GM18502 (cell line): Measurements from ENCODE around the gene WDR43.
"Not testable (repeated sequence)": the region's sequence is repeated elsewhere in the genome, so short reads cannot be mapped to it uniquely, and the experiment has no call there.

ENCODE experiments used
- ATAC-seq: cut with Tn5 transposase; IDR thresholded peaks from one replicate; pipeline ENCODE4 v1.9.1; 2021; ENCODE audit warnings: mild to moderate bottlenecking; ENCODE audit not compliant: unreplicated experiment, poor library complexity

Gene WDR43

DNA sequence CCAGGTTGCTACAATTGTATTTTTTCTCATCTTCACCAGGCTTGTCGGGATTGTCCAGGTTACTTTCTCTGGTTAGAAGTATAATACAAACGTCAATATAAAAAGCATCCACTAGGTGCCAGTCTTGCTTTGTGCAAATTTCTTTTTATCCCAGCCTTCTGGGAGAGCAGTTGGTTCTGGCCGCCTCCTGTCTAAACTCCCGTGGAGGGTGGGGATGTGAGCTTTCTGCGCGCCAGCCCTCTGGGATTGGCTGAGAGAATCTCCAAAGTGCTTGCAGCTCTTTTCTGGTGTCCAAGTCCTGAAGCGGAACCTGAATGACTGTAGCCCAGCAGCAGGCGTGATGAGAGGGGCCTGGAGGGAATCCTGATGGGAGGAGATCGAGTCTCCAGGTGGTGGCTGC, 64.2 kb downstream of the WDR43 start:
- ATAC-seq: no peak

DNA sequence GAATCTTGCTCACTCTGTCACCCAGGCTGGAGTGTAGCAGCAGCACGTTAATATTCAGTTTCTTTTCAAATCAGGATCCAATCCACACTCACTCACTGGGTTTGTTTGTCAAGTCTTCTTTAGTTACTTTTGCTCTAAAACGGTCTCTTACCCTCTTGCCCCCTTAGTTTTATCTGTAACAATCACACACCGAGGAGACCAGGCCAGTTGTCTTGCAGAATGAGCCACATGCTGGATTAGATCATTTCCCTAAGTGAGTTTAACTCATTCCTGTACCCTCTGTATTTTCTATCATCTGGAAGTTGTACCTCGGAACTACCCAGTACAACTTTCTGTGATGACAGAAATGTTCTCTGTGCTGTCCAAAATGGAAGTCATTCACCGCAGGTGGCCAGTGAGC, 65.9 kb downstream of the WDR43 start:
- ATAC-seq: no peak

DNA sequence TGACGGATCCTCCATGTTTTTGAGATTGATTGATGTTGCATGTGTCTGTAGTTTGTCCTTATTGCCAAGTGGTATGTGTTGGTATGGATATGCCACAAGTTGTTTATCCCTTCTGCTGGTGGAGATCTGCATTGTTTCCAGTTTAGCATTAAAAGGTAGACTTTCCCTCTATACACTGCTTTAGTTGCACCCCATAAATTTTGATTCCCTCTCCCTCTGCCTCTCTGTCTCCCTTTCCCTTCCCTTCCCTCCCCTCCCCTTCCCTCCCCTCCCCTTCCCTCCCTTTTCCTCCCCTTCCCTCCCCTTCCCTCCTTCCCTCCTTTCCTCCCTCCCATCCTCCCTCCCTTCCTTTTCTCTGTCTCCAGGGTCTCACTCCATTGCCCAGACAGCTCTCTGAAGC, 68.0 kb downstream of the WDR43 start:
- ATAC-seq: no peak

DNA sequence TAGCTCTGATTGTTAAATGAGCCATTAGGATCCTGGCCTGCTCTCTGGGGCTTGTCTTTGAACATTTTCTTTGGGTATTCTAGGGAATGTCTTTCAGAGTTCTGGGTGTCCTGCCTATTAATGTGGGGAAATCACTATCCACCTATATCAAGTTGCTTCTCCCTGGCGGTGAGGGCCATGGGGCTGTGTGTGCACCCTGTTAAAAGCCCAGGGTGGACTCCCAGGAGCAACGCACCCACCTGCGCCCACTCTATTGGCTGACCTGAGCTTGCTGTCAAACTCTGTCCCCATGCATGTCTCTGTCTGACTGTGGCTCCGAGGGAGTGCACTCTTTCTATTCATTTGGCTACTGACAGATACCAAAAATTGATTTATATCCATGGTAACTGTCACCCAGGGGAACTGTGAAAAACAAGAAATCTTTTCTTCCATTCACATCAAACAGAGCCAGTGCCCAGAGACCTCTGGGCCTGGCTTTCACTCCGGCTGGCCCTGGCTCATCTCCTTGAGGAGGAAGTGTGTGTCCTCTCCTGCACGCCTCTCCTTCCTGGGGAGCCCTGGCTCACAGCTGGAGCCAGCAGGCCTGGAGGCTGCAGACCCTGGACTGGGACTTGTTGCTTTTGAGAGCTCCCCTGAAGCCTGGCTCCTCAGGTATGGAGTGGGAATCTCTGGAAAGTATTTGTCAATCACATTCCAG, 76.1 kb downstream of the WDR43 start:
- ATAC-seq: no peak

DNA sequence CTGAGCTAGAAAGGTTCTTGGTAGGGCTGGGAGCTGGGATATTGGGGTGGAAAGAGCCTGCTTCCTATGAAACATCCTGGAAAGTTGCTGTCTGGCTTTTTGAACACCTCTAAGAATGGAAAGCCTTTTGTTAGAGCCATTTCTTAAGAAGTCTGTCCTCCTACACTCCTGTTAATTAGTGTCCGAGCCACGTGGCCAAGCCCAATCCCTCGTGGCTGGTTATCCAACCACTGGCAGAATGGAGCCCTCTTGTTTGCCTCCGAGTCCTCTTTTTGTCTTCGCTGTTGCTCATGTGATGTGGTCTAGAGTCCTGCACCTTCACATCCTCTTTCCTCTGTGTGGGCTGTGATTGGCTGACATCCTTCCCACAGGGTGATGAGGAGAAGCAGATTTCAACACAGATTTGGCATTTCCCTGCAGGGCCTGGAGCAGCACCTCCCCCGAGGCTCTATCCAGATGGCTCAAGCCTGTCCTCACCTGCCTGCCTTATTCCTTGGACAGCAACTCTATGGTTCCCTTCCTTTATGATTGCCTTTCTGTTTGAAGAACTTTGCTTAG, 78.4 kb downstream of the WDR43 start:
- no peak for ATAC-seq

DNA sequence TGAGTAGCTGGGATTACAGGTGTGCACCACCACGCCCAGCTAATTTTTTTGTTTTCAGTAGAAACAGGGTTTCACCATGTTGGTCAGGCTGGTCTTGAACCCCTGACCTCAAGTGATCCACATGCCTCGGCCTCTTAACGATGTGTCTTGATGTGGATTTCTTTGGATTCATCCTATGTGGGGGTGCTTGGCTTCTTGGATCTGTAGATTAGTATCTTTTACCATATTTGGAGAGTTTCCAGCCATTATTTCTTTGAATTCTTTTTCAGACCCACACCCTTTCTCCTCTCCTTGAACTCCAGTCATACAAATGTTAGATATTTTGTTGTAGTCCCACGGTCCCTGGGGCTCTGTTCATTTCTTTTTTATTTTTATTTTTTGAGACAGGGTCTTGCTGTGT, 79.8 kb downstream of the WDR43 start:
- no peak for ATAC-seq

DNA sequence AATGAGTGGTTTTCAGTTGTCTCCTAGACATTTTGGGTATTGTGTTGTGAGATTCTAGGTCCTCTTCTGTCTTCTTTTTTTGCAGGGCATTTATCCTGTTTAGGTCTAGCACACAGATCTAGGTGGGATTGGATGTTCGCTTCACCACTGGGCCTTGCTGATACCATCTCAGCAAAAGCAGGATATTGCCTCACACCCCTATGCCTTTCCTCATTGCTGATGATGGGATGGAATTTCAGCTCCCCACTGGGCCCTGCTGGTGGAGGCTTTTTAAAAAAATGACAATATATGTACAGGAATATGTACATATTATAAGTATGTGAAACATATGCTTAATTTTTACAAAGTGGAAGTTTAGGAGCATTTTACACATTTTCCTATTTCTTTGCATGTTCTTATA, 81.2 kb downstream of the WDR43 start:
- no peak for ATAC-seq

DNA sequence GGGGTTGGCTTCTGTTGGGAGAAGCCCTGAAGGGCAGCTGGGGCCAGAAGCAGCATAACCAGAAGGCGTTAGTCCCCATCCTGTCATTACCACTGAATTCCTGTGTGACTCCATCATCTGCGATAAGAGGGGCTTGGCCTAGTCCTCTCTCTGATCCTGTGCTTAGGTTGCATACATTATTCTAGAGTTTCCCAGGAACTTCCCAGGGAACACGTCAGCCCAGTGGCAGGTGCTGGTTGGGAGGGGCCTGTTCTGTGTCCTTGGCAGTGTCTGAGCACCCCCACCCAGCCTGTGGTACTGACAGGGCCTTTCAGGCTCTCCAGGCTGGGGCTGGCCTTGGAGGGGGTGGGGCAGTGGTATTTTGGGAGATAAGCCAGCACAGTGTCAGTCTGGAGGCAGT, 82.1 kb downstream of the WDR43 start:
- no peak for ATAC-seq

DNA sequence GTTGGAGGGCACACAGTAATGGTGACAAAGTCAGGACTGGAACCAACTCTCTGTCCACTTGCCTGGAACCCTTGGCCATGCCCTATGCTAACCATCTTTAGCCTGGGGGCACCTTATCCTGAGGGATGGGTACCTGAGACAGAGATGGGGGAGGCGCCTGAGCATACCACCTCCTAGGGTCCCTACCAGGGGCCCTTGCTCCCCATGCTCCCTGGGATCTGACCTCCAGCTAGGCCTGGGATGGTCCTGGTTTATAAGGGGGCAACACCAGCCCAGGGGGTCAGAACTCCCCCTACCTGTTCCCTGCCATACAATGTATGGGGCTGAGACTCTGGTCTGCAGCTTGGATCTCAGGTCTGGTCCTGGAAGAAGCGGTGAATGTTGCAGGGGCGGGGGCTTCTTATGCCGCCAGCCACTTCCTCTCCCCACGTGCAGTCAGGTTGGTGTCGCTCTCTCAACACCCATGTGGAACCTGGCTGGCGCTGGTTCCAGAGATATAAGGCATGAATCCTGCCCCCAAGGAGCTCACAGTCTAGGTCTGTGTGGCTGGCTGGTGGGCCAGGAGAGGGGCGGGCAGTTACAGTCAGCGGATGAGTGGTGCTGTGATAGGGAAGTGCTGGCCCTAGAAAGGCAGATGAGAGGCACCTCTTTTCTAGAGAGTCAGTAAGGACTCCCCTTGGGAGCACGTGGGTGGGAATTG, 82.9 kb downstream of the WDR43 start:
- no peak for ATAC-seq

DNA sequence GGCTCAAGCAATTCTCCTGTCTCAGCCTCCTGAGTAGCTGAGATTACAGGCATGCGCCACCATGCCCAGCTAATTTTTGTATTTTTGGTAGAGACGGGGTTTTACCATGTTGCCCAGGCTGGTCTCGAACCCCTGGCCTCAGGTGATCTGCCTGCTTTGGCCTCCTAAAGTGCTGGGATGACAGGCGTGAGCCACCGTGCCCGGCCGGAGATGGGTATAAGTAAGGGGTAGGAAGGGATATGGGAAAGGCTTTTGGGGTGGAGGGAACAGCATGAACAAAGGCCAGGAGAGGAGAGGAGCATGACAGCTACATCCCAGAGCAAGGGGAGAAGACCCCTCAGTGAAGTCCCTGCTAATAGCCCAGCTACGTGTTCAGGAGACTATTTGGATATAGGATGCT, 83.5 kb downstream of the WDR43 start:
- ATAC-seq: not testable (repeated sequence)

DNA sequence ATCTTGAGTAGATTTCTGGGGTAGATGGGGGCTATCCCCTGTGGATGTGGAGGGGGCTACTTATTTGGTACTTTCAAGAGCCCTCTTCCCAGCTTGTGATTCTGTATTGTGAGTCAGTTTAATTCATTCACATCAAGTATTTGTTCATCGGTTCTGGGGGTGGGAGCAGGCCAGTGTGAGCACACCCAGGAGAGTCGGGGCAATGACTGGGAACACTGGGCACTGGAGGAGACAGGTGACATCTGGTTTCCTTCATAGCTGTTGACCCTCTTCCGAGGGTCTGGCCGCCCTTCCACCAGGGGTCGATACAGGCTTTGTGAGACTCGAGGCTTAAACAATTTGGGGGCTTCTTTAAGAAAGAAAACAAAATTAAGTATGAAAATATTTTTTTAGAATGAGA, 84.1 kb downstream of the WDR43 start:
- ATAC-seq: no peak

DNA sequence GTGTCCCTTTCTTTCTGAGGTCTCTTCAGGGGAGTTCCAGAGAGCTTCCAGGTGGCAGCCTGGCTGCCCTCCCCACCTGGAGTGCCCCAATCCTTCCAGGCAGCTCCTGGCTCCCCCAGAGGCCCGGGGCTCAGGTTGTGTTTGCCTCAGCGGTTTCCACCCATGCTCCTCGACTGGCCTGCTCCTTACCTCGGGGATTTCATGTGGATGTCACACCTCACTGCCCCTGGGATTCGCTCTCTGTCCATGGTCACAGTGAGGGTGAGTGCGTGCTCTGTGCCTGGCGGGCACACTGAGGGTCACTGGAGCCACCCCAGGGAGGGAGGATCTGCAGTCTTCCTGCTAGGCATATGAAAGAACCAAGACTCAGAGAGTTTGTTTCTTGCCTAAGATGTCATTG, 84.6 kb downstream of the WDR43 start:
- no peak for ATAC-seq

DNA sequence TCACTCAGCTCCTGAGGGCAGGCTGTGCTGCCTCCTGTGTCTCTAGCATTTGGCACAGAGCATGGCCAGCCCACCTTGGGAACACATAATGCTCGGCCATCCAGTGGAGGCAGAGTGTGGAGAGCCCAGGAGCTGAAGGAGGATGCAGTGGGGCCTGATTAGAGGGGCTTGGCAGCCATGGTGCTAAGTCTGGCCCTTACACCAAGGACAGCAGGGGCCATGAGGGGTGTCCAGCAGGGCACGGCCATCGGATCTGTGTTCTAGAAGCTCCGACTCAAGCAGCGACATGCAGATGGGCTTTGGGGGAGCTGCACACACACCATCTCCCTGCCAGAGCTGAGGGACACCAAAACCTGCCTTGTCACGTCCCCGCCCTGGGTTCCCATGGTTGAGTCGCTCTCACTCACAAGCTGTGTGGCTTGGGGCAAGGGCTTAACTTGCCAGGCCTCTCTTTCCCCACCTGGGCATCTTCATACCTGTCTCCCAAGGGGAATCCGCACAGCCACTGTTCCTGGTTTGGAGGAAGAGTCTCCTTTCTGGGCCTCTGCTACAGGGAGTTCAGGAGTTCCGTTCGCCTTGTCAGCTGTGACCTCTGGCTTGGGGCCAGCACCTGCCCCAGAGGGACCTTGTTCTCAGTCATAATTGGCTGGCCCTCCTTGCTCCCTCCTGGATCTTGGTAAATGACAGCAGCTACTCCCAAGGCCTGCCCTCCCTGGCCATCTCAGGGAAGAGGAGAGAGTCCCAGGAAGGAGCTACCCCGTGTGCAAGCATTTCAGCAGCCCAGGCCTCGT, 85.3 kb downstream of the WDR43 start:
- no peak for ATAC-seq

DNA sequence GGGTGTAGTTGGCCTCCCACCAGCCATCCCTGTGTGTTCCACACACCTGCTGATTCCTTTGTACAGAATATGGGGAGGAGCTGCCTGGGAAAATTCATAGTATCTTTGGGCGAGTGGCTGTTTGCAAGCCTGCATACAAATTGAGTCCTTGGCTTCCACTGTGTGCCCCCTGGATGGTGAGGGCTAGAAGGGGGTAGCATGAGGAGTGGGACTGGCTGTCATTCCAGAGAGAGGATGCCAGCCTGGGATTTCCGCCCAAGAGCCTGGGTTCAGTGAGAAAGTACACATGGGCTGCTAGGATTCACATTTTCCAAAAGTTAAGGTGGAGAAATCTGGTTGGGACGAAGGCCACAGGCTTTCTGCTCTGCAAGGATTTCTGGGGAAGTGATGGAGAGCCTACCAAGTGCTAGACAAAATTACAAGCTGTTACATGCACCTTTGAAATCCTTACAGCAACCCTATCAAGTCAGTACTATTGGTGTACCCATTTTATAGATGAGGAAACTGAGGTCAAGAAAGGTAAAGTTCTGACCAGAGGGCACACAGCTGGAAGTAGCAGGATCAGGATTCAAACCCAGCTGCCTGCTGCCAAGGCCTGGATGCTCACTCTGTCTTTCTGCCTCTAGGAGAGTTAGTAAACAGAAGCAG, 86.0 kb downstream of the WDR43 start:
- no peak for ATAC-seq

DNA sequence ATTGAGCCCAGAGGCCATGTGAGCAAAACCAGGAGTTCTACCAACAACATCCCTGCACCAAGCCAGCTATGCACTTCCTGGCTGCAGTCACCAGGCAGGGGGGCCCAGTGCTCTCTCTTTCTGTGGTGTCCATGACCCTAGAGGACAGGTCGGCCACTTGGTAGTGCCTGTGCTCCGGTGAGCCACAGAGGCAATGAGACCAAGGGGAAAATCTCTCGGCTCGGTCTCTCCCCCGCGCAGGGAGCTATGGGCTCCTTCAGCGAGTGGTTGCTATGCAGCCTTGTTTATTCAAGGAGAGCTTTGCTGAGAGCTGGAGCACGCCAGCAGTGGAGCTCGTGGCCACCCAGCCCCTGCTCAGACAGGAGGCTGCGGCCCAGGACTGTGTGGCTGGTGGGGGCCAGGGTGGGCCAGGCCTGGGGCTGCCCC, 86.6 kb downstream of the WDR43 start, which contains the start of gene TOGARAM2:
TOGARAM2 (plus strand) TSS at position 283 of the 426 bp plus-strand sequence. CDS start 13,537 bp downstream, outside the sequence.
- ATAC-seq: no peak

DNA sequence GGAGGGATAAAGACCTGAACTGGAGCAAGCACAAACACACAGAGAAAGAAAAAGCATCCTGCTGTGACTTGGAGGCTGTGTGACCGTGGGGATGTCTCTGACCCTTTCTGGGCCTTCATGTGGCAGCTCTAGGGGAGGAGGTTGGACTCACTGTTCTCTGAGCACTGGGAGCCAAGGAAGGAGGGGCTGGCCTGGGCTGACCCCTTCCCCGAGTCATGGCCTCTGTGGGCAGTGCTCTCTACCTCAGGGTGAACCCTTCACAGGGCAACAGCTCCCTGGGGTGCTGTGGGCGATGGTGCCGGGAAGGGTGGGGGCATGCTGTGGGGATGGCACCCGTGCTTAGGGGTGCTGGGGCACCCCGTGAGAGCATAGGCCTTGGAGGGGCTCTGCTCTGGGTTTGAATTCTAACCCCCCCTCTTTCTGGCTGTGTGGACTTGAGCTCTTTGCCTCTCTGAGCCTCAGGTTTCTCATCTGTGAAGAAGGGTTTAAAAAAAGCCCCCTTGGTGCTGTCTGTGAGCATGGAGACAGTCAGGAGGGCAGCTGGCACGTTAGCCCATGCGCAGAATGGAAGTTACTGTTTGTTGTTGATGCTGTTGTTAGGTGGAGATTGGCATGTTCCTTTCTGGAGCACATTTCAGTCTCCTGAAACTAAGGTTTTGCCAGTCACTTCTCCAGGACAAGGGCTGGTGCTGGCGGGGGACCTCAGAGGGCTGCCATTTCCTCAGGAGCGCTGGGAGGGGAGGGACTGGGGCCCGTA, 87.3 kb downstream of the WDR43 start:
- ATAC-seq: no peak

DNA sequence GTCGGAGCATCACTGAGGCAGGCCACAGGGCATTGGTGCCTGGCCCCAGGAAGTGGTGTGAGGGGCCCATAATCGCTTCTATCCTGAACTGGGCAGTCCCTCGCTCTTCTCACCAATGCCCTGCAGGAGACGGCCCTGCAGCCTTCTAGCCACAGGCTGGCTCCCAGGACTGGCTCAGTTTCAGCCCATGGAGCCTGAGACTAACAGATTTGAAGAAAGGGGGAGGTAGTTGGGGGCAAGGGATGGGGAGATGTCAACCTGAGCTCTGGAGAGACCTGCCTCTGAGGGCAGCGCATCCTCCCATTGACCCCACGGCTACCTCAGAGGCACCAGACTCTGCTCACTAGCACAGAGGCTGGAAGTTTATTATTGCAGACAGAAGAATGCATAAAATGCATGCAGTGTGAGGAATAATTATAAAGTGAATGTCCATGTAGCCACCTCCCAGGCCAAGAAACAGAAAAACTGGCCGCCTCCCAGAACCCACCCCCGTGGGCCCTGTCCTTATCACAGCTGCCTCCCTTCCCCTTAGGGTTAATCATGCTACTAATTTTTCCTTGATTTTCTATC, 88.0 kb downstream of the WDR43 start:
- ATAC-seq: no peak

DNA sequence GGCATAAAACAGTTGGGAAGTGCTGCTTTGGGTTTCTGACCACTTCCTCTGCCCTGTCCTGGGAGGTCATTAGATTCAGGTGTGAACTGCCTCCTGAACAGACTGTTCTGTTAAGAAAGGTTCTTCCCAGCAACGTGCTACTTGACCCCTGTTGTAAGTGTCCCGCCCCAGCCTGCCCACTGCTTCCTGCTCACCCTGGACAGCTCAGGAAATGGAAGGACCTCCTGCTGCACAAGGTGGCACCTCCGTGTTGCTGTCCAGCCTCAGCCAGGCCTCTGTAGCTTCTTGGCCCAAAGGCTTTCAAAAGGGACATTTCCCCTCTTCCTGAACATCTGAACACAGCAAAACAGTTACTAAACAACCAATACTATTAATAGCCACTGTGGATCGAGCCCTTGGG, 92.0 kb downstream of the WDR43 start:
- no peak for ATAC-seq

DNA sequence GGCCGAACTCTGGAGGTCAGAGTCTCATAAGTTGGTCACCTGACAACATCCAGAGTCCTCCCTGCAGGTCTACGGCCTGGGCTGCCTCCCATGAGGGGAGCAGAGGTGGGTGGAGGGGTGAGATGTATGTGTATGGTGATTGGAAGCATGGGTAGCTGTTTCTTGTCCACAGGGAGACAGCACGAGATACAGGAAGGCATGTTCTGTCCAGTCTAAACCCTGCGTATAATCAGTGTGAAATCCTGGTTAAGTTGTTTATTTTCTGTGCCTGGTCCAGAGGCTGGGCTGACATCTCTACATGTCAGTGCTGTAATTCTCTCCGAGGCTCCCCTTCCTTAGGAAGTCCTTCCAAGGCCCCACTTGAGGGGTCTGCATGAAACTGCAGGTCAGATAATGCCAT, 95.5 kb downstream of the WDR43 start:
- ATAC-seq: no peak
